SK-N-MC (cell line): ENCODE data around the gene PARP6.

Source experiments
- DNase-seq: peaks from one replicate; pipeline ENCODE4 v3.0.0-alpha.2; 2011; ENCODE audit warnings: low read depth, low spot score
- H3K27ac ChIP-seq: fragments of 200-600 bp; sonication (generic); 2 replicates; pipeline ENCODE4 v1.5.1; 2016; ENCODE audit warnings: mixed run types
- H3K36me3 ChIP-seq: fragments of 200-600 bp; sonication (generic); 2 replicates; pipeline ENCODE4 v1.6.1; 2017; ENCODE audit warnings: antibody characterized with exemption, low read length, mixed read lengths; ENCODE audit not compliant: insufficient read depth
- H3K4me3 ChIP-seq: fragments of 200-600 bp; sonication (generic); 2 replicates; pipeline ENCODE4 v1.5.1; 2016
- H3K9ac ChIP-seq: fragments of 200-600 bp; sonication (generic); 2 replicates; pipeline ENCODE4 v1.8.0; 2017; ENCODE audit warnings: mixed run types, mixed read lengths; ENCODE audit not compliant: insufficient read length
- H3K9me3 ChIP-seq: fragments of 200-600 bp; sonication (generic); 2 replicates; pipeline ENCODE4 v1.6.1; 2017; ENCODE audit warnings: low read depth, mild to moderate bottlenecking, antibody characterized with exemption, low read length, moderate library complexity, mixed read lengths
- EZH2 ChIP-seq: fragments of 200-600 bp; sonication (generic); IDR thresholded peaks from one replicate; pipeline ENCODE4 v1.6.1; 2017; ENCODE audit warnings: antibody characterized with exemption
- FOXP2 ChIP-seq: optimal IDR thresholded peaks from 2 replicates; pipeline ENCODE3; 2011; ENCODE audit warnings: mild to moderate bottlenecking, moderate library complexity; ENCODE audit not compliant: insufficient read depth; ENCODE audit errors: extremely low read length, control extremely low read depth
- POLR2AphosphoS5 ChIP-seq: IDR thresholded peaks from 2 replicates; pipeline ENCODE4 v1.6.1; 2012; ENCODE audit warnings: mild to moderate bottlenecking, low read depth, low read length, borderline replicate concordance

PARP6 gene

GRCh38 chr15:72196409-72197040, 75.8 kb downstream of the PARP6 start:
- DNase-seq, result no peak
- Histone ChIP-seq H3K9ac (no peak overlapping the region), H3K9me3 (no peaks in the 10 kb centered on the region), H3K4me3 (no peak overlapping the region), H3K36me3 (peaks cover 34% of the 10 kb centered on the region), H3K27ac (no peak overlapping the region)
- no peak for TF ChIP-seq FOXP2
- TF ChIP-seq POLR2AphosphoS5, result no peak
- no peak for TF ChIP-seq EZH2

GRCh38 chr15:72195101-72195511, 77.2 kb downstream of the PARP6 start:
- H3K9me3 ChIP-seq, result no peaks in the 10 kb centered on the region
- H3K36me3 ChIP-seq, result peaks cover 20% of the 10 kb centered on the region
- DNase-seq, result no peak
- H3K27ac ChIP-seq, result no peak overlapping the region
- H3K9ac ChIP-seq, result no peak overlapping the region
- H3K4me3 ChIP-seq, result no peak overlapping the region
- TF ChIP-seq EZH2, result no peak
- TF ChIP-seq FOXP2, result no peak
- no peak for TF ChIP-seq POLR2AphosphoS5

- Histone ChIP-seq H3K36me3 (peaks cover 8% of the 10 kb centered on the region; the same call in 1 of the 2 replicates), H3K9me3 (no peaks in the 10 kb centered on the region), H3K9ac (no peak overlapping the region), H3K27ac (no peak overlapping the region), H3K4me3 (no peak overlapping the region)
- DNase-seq, result no peak
- no peak for TF ChIP-seq FOXP2
- no peak for TF ChIP-seq POLR2AphosphoS5
- TF ChIP-seq EZH2, result no peak
Measured at GRCh38 chr15:72193836-72194396, 78.4 kb downstream of the PARP6 start.

GRCh38 chr15:72192416-72192815, 79.9 kb downstream of the PARP6 start:
- no peak for DNase-seq

More at GRCh38 chr15:72192416-72192815, 79.9 kb downstream of the PARP6 start:
- TF ChIP-seq POLR2AphosphoS5 (no peak), EZH2 (no peak), FOXP2 (no peak)
- Histone ChIP-seq H3K27ac (no peak overlapping the region), H3K4me3 (no peak overlapping the region), H3K9ac (no peak overlapping the region), H3K36me3 (no peaks in the 10 kb centered on the region), H3K9me3 (no peaks in the 10 kb centered on the region)
